HG03442 (cell line): ENCODE data around the gene ARMC12.
A peak's percentile ranks its signal among the peaks of the same experiment; 100 is the strongest.
"Not testable (repeated sequence)": the region's sequence is repeated elsewhere in the genome, so short reads cannot be mapped to it uniquely, and the experiment has no call there.

ENCODE experiments used
- ATAC-seq: cut with Tn5 transposase; IDR thresholded peaks from one replicate; pipeline ENCODE4 v1.9.1; 2021; ENCODE audit warnings: mild to moderate bottlenecking, moderate library complexity; ENCODE audit not compliant: unreplicated experiment

Gene ARMC12

GRCh38 chr6:35736982-35737412 lies at the start of gene ARMC12:
Gene ARMC12, plus strand, starts transcription at chr6:35737032. Its CDS starts 77 bp downstream, at chr6:35737109.
- ATAC-seq = no peak

- peak; percentile 31 for ATAC-seq
Observed at GRCh38 chr6:35687658-35688604, 48.9 kb upstream of the ARMC12 start.

- peak; percentile 78 for ATAC-seq
Observed at GRCh38 chr6:35688605-35689322, 48.1 kb upstream of the ARMC12 start, which contains the start of gene FKBP5. Gene FKBP5, minus strand, starts transcription at chr6:35688915. Its CDS starts 46,091 bp downstream, at chr6:35642824.

GRCh38 chr6:35690006-35690405 lies 46.8 kb upstream of the ARMC12 start:
- not testable (repeated sequence) for ATAC-seq

- no peak for ATAC-seq
Observed at GRCh38 chr6:35690484-35690883, 46.3 kb upstream of the ARMC12 start.

GRCh38 chr6:35691027-35691824 lies 45.6 kb upstream of the ARMC12 start:
- ATAC-seq = no peak

- ATAC-seq = no peak
Observed at GRCh38 chr6:35694462-35694861, 42.4 kb upstream of the ARMC12 start.

GRCh38 chr6:35698430-35698829 lies 38.4 kb upstream of the ARMC12 start:
- not testable (repeated sequence) for ATAC-seq

GRCh38 chr6:35698858-35699257 lies 38.0 kb upstream of the ARMC12 start:
- ATAC-seq = no peak

- no peak for ATAC-seq
Observed at GRCh38 chr6:35703554-35703953, 33.3 kb upstream of the ARMC12 start.

- ATAC-seq = no peak
Observed at GRCh38 chr6:35706468-35706867, 30.4 kb upstream of the ARMC12 start.

GRCh38 chr6:35707714-35708407 lies 29.0 kb upstream of the ARMC12 start:
- no peak for ATAC-seq

GRCh38 chr6:35708585-35708984 lies 28.2 kb upstream of the ARMC12 start:
- no peak for ATAC-seq

- ATAC-seq = no peak
Observed at GRCh38 chr6:35710241-35710847, 26.5 kb upstream of the ARMC12 start.

- no peak for ATAC-seq
Observed at GRCh38 chr6:35711731-35712130, 25.1 kb upstream of the ARMC12 start.

GRCh38 chr6:35713006-35713767 lies 23.6 kb upstream of the ARMC12 start:
- no peak for ATAC-seq

GRCh38 chr6:35716798-35717197 lies 20.0 kb upstream of the ARMC12 start:
- ATAC-seq = no peak

GRCh38 chr6:35717449-35718374 lies 19.1 kb upstream of the ARMC12 start:
- no peak for ATAC-seq
